ENCODE results near the gene FAM217B. TPM values are rescaled to one million over a fixed set of nuclear protein-coding genes. Genes with fewer than 3 reads are reported as not detected.

FAM217B gene
- total RNA-seq, 1 donor from 2014 or later: 20.6 TPM

- no peak overlapping the region for H3K9ac ChIP-seq (ENCODE audit: low read length)
- DNase-seq (ENCODE audit: low read depth) (no peak), FAIRE-seq (no peak)
- H3K9me3 ChIP-seq (ENCODE audit: insufficient read depth, low read depth, low read length): no peaks in the 10 kb centered on the region
- TF ChIP-seq EZH2 (IDR thresholded peaks at IDR 0.05; ENCODE audit: insufficient read depth, low read length) (no peak), CTCF (IDR thresholded peaks at IDR 0.05; ENCODE audit: insufficient read depth, low read depth, low read length) (no peak)
- Mint-ChIP-seq H3K4me3 (ENCODE audit: unreplicated experiment) (no peak overlapping the region), H3K4me1 (ENCODE audit: low read depth, unreplicated experiment) (no peaks in the 10 kb centered on the region), H3K36me3 (ENCODE audit: low read depth, unreplicated experiment) (no peaks in the 10 kb centered on the region), H3K27me3 (ENCODE audit: low read depth, unreplicated experiment) (no peaks in the 10 kb centered on the region), H3K27ac (ENCODE audit: unreplicated experiment) (no peak overlapping the region), H3K9me3 (ENCODE audit: unreplicated experiment) (no peaks in the 10 kb centered on the region)
- H4K20me1 ChIP-seq (ENCODE audit: insufficient read depth, low read length): no peaks in the 10 kb centered on the region
- no peaks in the 10 kb centered on the region for H3K27me3 ChIP-seq (ENCODE audit: insufficient read depth, low read length)
- no peaks in the 10 kb centered on the region for H3K79me2 ChIP-seq (ENCODE audit: insufficient read depth, low read length)
- H3K4me3 ChIP-seq (ENCODE audit: insufficient read depth, low read depth, low read length): no peak overlapping the region
- no peak overlapping the region for H3K4me2 ChIP-seq (ENCODE audit: low read length)
- H2AFZ ChIP-seq (ENCODE audit: low read depth, low read length): no peak overlapping the region
- no peaks in the 10 kb centered on the region for H3K36me3 ChIP-seq (ENCODE audit: insufficient read depth, low read length)
- no peaks in the 10 kb centered on the region for H3K4me1 ChIP-seq (ENCODE audit: insufficient read depth, low read length)
- H3K27ac ChIP-seq (ENCODE audit: low read depth, low read length): no peak overlapping the region
Measured at GRCh38 chr20:59977086-59977485, 36.9 kb downstream of the FAM217B start.

- no peaks in the 10 kb centered on the region for H3K27me3 Mint-ChIP-seq (ENCODE audit: low read depth, unreplicated experiment)
- Histone ChIP-seq H3K4me1 (ENCODE audit: insufficient read depth, low read length) (peaks cover 2% of the 10 kb centered on the region), H3K79me2 (ENCODE audit: insufficient read depth, low read length) (no peaks in the 10 kb centered on the region), H3K9ac (ENCODE audit: low read length) (no peak overlapping the region), H2AFZ (ENCODE audit: low read depth, low read length) (no peak overlapping the region), H4K20me1 (ENCODE audit: insufficient read depth, low read length) (no peaks in the 10 kb centered on the region), H3K4me2 (ENCODE audit: low read length) (no peak overlapping the region), H3K9me3 (ENCODE audit: insufficient read depth, low read depth, low read length) (no peaks in the 10 kb centered on the region), H3K4me3 (ENCODE audit: insufficient read depth, low read depth, low read length) (no peak overlapping the region), H3K36me3 (ENCODE audit: insufficient read depth, low read length) (no peaks in the 10 kb centered on the region), H3K27ac (ENCODE audit: low read depth, low read length) (no peak overlapping the region), H3K27me3 (ENCODE audit: insufficient read depth, low read length) (no peaks in the 10 kb centered on the region)
- H3K4me3 Mint-ChIP-seq (ENCODE audit: unreplicated experiment): no peak overlapping the region
- DNase-seq (ENCODE audit: low read depth) (no peak), FAIRE-seq (no peak)
- H3K36me3 Mint-ChIP-seq (ENCODE audit: low read depth, unreplicated experiment): no peaks in the 10 kb centered on the region
- H3K4me1 Mint-ChIP-seq (ENCODE audit: low read depth, unreplicated experiment): peaks cover 6% of the 10 kb centered on the region
- H3K9me3 Mint-ChIP-seq (ENCODE audit: unreplicated experiment): no peaks in the 10 kb centered on the region
- no peak overlapping the region for H3K27ac Mint-ChIP-seq (ENCODE audit: unreplicated experiment)
- TF ChIP-seq CTCF (IDR thresholded peaks at IDR 0.05; ENCODE audit: insufficient read depth, low read depth, low read length) (no peak), EZH2 (IDR thresholded peaks at IDR 0.05; ENCODE audit: insufficient read depth, low read length) (no peak)
Measured at GRCh38 chr20:59983076-59983475, 42.9 kb downstream of the FAM217B start.

DNA sequence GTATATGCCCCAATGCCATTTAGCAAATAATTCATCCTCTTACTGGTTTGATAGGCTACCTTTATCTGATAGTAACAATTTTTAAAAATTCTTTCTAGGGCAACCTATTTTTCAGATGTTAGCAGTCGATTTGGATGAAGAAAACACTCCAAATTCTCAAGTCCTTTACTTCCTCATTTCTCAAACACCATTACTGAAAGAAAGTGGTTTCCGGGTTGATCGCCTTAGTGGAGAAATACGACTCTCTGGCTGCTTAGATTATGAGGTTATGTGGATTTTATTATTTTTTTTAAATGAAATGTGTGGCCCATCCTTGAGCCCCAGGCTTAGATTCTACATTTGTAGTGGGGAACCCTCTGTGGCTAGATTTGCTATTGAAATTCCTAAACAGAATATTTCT is 44.4 kb downstream of the FAM217B start:
- Histone ChIP-seq H3K4me2 (ENCODE audit: low read length) (no peak overlapping the region), H3K9ac (ENCODE audit: low read length) (no peak overlapping the region), H3K79me2 (ENCODE audit: insufficient read depth, low read length) (no peaks in the 10 kb centered on the region), H3K27me3 (ENCODE audit: insufficient read depth, low read length) (no peaks in the 10 kb centered on the region), H3K4me1 (ENCODE audit: insufficient read depth, low read length) (peaks cover 4% of the 10 kb centered on the region), H3K36me3 (ENCODE audit: insufficient read depth, low read length) (no peaks in the 10 kb centered on the region), H3K4me3 (ENCODE audit: insufficient read depth, low read depth, low read length) (no peak overlapping the region), H3K27ac (ENCODE audit: low read depth, low read length) (no peak overlapping the region), H2AFZ (ENCODE audit: low read depth, low read length) (no peak overlapping the region), H4K20me1 (ENCODE audit: insufficient read depth, low read length) (no peaks in the 10 kb centered on the region), H3K9me3 (ENCODE audit: insufficient read depth, low read depth, low read length) (no peaks in the 10 kb centered on the region)
- DNase-seq (ENCODE audit: low read depth) (no peak), FAIRE-seq (no peak)
- Mint-ChIP-seq H3K36me3 (ENCODE audit: low read depth, unreplicated experiment) (no peaks in the 10 kb centered on the region), H3K27me3 (ENCODE audit: low read depth, unreplicated experiment) (no peaks in the 10 kb centered on the region), H3K4me3 (ENCODE audit: unreplicated experiment) (no peak overlapping the region), H3K9me3 (ENCODE audit: unreplicated experiment) (no peaks in the 10 kb centered on the region), H3K27ac (ENCODE audit: unreplicated experiment) (no peak overlapping the region), H3K4me1 (ENCODE audit: low read depth, unreplicated experiment) (peaks cover 15% of the 10 kb centered on the region)
- TF ChIP-seq EZH2 (IDR thresholded peaks at IDR 0.05; ENCODE audit: insufficient read depth, low read length) (no peak), CTCF (IDR thresholded peaks at IDR 0.05; ENCODE audit: insufficient read depth, low read depth, low read length) (no peak)

Measured in astrocyte (in vitro differentiated cells and primary cell).